ENCODE data around the gene OTULINL.

OTULINL gene

GRCh38 chr5:14659821-14660607 lies 78.4 kb downstream of the OTULINL start:
- no peak overlapping the region for H3K9ac ChIP-seq (ENCODE audit: low read length)
- H3K9me3 ChIP-seq (ENCODE audit: insufficient read depth, low read length), result no peaks in the 10 kb centered on the region
- no peaks in the 10 kb centered on the region for H3K27me3 ChIP-seq (ENCODE audit: low read length)
- H3K27ac ChIP-seq (ENCODE audit: low read depth, low read length), result no peak overlapping the region
- H3K9me2 ChIP-seq (replicated peaks; ENCODE audit: insufficient read depth, low read length), result no peaks in the 10 kb centered on the region
- H4K20me1 ChIP-seq (ENCODE audit: low read depth, low read length), result no peaks in the 10 kb centered on the region
- TF ChIP-seq EZH2phosphoT487 (conservative IDR thresholded peaks at IDR 0.05; ENCODE audit: low read length) (no peak), CTCF (IDR thresholded peaks at IDR 0.05; ENCODE audit: insufficient read depth, low read length, poor library complexity, severe bottlenecking) (no peak)
- no peaks in the 10 kb centered on the region for H3F3A ChIP-seq (ENCODE audit: insufficient read depth)
- no peaks in the 10 kb centered on the region for H3K36me3 ChIP-seq (ENCODE audit: low read length)
- no peak overlapping the region for H3K4me3 ChIP-seq (ENCODE audit: insufficient read depth, low read length, poor library complexity, severe bottlenecking)
- H2AFZ ChIP-seq (ENCODE audit: low read depth, low read length, severe bottlenecking), result no peak overlapping the region
- H3K79me2 ChIP-seq (ENCODE audit: insufficient read depth, low read length), result peaks cover 7% of the 10 kb centered on the region
- no peak overlapping the region for H3K4me2 ChIP-seq (ENCODE audit: low read depth, low read length, poor library complexity, severe bottlenecking)

- H3F3A ChIP-seq (ENCODE audit: insufficient read depth), result peaks cover 6% of the 10 kb centered on the region
- no peak overlapping the region for H3K4me3 ChIP-seq (ENCODE audit: insufficient read depth, low read length, poor library complexity, severe bottlenecking)
- H3K36me3 ChIP-seq (ENCODE audit: low read length), result no peaks in the 10 kb centered on the region
- H3K9ac ChIP-seq (ENCODE audit: low read length), result no peak overlapping the region
- no peak overlapping the region for H3K27ac ChIP-seq (ENCODE audit: low read depth, low read length)
- no peaks in the 10 kb centered on the region for H4K20me1 ChIP-seq (ENCODE audit: low read depth, low read length)
- H2AFZ ChIP-seq (ENCODE audit: low read depth, low read length, severe bottlenecking), result no peak overlapping the region
- H3K9me2 ChIP-seq (replicated peaks; ENCODE audit: insufficient read depth, low read length), result no peaks in the 10 kb centered on the region
- TF ChIP-seq CTCF (IDR thresholded peaks at IDR 0.05; ENCODE audit: insufficient read depth, low read length, poor library complexity, severe bottlenecking), result no peak
- no peak for TF ChIP-seq EZH2phosphoT487 (conservative IDR thresholded peaks at IDR 0.05; ENCODE audit: low read length)
- H3K4me2 ChIP-seq (ENCODE audit: low read depth, low read length, poor library complexity, severe bottlenecking), result no peak overlapping the region
- no peaks in the 10 kb centered on the region for H3K9me3 ChIP-seq (ENCODE audit: insufficient read depth, low read length)
- peaks cover 15% of the 10 kb centered on the region for H3K79me2 ChIP-seq (ENCODE audit: insufficient read depth, low read length)
- H3K27me3 ChIP-seq (ENCODE audit: low read length), result no peaks in the 10 kb centered on the region
Measured at GRCh38 chr5:14660833-14661232, 79.2 kb downstream of the OTULINL start.

Measured in SU-DHL-6 (cell line).